Mammary epithelial cell (primary cell): ENCODE data around the gene TSPAN9.

Experiments
- EZH2 ChIP-seq: IDR thresholded peaks from 2 replicates; pipeline ENCODE4 v1.6.1; 2012; ENCODE audit warnings: low read length, inconsistent platforms, borderline replicate concordance
- TF ChIP-seq, protein P1 (sequence below), 2 donors: IDR thresholded peaks in 1 of 2; conservative IDR thresholded peaks in 1 of 2; 2 replicates each; pipeline ENCODE4 v1.5.1; 2011 to 2012; ENCODE audit warnings: inconsistent platforms in 2 of 2, low read length in 2 of 2, mild to moderate bottlenecking in 2 of 2, control low read depth in 1 of 2, low read depth in 1 of 2; ENCODE audit not compliant: insufficient read depth in 1 of 2; ENCODE audit errors: extremely low read depth in 1 of 2

DNA sequence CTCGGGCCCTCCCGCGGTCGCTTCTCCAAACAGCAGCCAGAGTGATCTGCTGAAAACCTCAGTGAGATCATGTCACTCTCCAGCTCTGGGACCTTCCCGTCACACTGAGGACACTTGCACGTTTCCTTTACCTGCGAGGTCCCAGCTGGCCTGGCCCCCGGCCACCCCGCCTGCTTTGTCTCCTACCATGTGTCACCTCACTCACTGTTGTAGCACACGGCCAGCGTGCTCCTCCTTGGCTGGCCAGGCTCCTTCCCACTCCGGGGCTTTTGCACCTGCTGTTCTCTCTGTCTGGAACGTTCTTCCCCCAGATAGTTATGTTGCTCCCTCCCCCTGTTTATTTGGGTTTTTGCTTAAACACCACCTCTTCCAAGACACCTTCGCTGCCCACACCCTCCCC is 199.0 kb downstream of the TSPAN9 start:
- TF ChIP-seq, protein P1, sequence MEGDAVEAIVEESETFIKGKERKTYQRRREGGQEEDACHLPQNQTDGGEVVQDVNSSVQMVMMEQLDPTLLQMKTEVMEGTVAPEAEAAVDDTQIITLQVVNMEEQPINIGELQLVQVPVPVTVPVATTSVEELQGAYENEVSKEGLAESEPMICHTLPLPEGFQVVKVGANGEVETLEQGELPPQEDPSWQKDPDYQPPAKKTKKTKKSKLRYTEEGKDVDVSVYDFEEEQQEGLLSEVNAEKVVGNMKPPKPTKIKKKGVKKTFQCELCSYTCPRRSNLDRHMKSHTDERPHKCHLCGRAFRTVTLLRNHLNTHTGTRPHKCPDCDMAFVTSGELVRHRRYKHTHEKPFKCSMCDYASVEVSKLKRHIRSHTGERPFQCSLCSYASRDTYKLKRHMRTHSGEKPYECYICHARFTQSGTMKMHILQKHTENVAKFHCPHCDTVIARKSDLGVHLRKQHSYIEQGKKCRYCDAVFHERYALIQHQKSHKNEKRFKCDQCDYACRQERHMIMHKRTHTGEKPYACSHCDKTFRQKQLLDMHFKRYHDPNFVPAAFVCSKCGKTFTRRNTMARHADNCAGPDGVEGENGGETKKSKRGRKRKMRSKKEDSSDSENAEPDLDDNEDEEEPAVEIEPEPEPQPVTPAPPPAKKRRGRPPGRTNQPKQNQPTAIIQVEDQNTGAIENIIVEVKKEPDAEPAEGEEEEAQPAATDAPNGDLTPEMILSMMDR (conservative IDR thresholded peaks at IDR 0.05 in 1 of 2, IDR thresholded peaks at IDR 0.05 in 1 of 2; ENCODE audit: extremely low read depth in 1 of 2, insufficient read depth in 1 of 2, low read depth in 1 of 2, low read length in 2 of 2) = no peak
- TF ChIP-seq EZH2 = no peak
